Gastroesophageal sphincter (tissue), 3 donors: ENCODE data around the gene ZFHX2.

Experiments used
- POLR2A ChIP-seq, 2 donors: fragments of 450-650 bp; IDR thresholded peaks; one replicate each; pipeline ENCODE4 v1.6.1; 2017; ENCODE audit warnings: antibody characterized with exemption in 2 of 2, mild to moderate bottlenecking in 2 of 2, moderate library complexity in 1 of 2
- POLR2AphosphoS5 ChIP-seq: sonication (generic); formaldehyde crosslinking; IDR thresholded peaks from one replicate; pipeline ENCODE4 v1.6.1; 2017; ENCODE audit warnings: antibody characterized with exemption
- TF ChIP-seq, protein P1 (sequence below), 4 experiments: fragments of 200-600 bp in 2 of 4; fragments of 450-650 bp in 2 of 4; sonication (generic) in 1 of 4; IDR thresholded peaks; one replicate each; pipeline ENCODE4 v1.5.1; 2017 to 2019; ENCODE audit warnings: antibody characterized with exemption in 4 of 4, mild to moderate bottlenecking in 2 of 4, moderate library complexity in 2 of 4

DNA sequence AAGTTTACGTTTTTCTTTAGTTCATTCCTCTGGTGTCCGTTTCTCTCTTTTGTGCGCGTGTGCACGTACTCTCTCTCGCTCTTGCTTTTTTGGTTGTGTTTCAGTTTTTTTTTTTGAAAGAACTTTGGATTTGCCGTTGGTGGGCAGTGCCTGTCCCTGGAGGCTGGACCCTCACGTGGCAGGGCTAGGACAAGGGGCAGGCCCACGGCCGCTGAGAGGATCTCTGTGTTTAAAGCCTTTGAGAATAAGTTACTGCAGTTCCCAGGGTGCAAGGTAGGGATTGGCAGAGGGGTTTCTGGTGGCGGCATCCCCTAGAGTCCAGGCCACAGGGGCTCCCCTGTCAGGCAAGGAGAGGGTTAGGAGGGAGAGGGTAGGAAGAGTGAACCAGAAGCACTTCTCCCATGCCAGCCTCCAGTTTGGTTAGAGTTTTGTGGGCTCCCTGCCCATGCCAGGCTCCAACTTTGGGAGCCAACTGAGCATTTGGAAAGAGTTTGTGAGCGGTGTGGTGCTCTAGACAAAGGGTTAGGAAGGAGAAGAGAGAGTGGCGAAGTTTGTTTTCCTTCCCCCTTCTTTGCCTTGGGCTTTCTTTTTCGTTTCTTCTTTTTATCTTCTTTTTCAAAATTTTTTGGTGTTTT is 30.5 kb downstream of the ZFHX2 start:
- TF ChIP-seq, protein P1, sequence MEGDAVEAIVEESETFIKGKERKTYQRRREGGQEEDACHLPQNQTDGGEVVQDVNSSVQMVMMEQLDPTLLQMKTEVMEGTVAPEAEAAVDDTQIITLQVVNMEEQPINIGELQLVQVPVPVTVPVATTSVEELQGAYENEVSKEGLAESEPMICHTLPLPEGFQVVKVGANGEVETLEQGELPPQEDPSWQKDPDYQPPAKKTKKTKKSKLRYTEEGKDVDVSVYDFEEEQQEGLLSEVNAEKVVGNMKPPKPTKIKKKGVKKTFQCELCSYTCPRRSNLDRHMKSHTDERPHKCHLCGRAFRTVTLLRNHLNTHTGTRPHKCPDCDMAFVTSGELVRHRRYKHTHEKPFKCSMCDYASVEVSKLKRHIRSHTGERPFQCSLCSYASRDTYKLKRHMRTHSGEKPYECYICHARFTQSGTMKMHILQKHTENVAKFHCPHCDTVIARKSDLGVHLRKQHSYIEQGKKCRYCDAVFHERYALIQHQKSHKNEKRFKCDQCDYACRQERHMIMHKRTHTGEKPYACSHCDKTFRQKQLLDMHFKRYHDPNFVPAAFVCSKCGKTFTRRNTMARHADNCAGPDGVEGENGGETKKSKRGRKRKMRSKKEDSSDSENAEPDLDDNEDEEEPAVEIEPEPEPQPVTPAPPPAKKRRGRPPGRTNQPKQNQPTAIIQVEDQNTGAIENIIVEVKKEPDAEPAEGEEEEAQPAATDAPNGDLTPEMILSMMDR (IDR thresholded peaks at IDR 0.05): no peak
- TF ChIP-seq POLR2AphosphoS5 (no peak), POLR2A (IDR thresholded peaks at IDR 0.05) (no peak)
